Effector memory CD4-positive, alpha-beta T cell (primary cell): ENCODE measurements around the gene NTSR1.

ENCODE experiments used
- DNase-seq, 3 donors: peaks; one replicate each; pipeline ENCODE4 v3.0.0-alpha.2; 2020
- H3K27ac ChIP-seq: 2 replicates; pipeline ENCODE4 v1.7.0; 2013; ENCODE audit warnings: mild to moderate bottlenecking, low read length, moderate library complexity; ENCODE audit not compliant: insufficient read depth, poor library complexity, severe bottlenecking
- H3K27me3 ChIP-seq: replicated peaks from 2 replicates; pipeline ENCODE4 v1.7.0; 2013; ENCODE audit warnings: mild to moderate bottlenecking, low read length; ENCODE audit not compliant: insufficient read depth, control insufficient read depth, poor library complexity, severe bottlenecking
- H3K36me3 ChIP-seq: 2 replicates; pipeline ENCODE4 v1.7.0; 2013; ENCODE audit warnings: mild to moderate bottlenecking, low read length, moderate library complexity; ENCODE audit not compliant: control insufficient read depth, insufficient read depth
- H3K4me1 ChIP-seq: 2 replicates; pipeline ENCODE4 v1.7.0; 2013; ENCODE audit warnings: low read length, mild to moderate bottlenecking; ENCODE audit not compliant: control insufficient read depth, insufficient read depth, poor library complexity, severe bottlenecking
- H3K4me3 ChIP-seq: 2 replicates; pipeline ENCODE4 v1.7.0; 2013; ENCODE audit warnings: low read length, low read depth, mild to moderate bottlenecking; ENCODE audit not compliant: insufficient read depth, poor library complexity, severe bottlenecking
- H3K9me3 ChIP-seq: 2 replicates; pipeline ENCODE4 v1.7.0; 2013; ENCODE audit warnings: mild to moderate bottlenecking, low read length, moderate library complexity; ENCODE audit not compliant: control insufficient read depth

Gene NTSR1

DNA sequence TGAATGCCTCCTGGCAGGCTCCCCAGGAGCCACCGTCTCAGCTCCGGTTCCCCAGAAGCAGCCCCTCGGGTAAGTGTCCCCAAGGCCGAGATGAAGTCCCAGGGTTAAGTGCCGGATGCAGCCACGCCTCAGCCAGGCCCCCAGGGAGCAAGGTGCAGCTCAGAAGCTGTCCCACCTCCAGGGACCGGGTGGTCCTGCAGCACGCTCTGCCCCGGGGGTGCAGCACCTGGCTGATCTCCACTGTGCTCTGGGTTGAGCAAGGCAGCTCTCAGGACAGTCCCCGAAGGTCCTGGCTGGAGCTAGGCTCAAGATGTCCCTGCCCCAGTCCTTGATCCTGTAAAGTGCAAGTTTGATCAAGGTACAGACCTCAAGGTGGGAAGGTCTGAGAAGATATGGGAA is 15.1 kb upstream of the NTSR1 start:
- no peak overlapping the region for H3K4me3 ChIP-seq
- no peaks in the 10 kb centered on the region for H3K27me3 ChIP-seq
- H3K27ac ChIP-seq = no peak overlapping the region
- H3K9me3 ChIP-seq = no peaks in the 10 kb centered on the region
- no peak for DNase-seq
- H3K4me1 ChIP-seq = no peaks in the 10 kb centered on the region
- no peaks in the 10 kb centered on the region for H3K36me3 ChIP-seq

- H3K4me1 ChIP-seq = no peaks in the 10 kb centered on the region
- DNase-seq = no peak
- H3K4me3 ChIP-seq = no peak overlapping the region
- H3K9me3 ChIP-seq = no peaks in the 10 kb centered on the region
- H3K27me3 ChIP-seq = no peaks in the 10 kb centered on the region
- no peaks in the 10 kb centered on the region for H3K36me3 ChIP-seq
- no peak overlapping the region for H3K27ac ChIP-seq
Observed at GRCh38 chr20:62694106-62694505, 14.5 kb upstream of the NTSR1 start.

DNA sequence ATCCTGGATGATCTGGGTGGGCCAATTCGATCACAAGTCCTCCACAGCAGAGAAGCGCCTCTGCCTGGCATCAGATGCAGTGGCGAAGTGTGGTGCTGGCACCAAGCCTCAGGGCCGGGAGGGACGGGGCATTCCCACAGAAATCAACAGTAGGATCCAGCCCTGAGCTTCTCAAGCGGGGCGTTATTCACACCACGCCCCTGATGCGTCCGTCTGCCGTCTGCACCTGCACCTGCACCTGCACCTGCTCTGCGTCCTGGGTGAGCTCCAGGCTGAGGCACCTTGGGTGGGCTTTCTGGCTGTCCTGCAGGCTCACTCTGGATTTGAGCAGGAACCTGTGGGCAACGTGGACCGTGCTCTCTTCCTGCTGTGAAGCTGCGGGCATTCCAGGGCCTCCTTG is 13.8 kb upstream of the NTSR1 start:
- H3K36me3 ChIP-seq = no peaks in the 10 kb centered on the region
- no peak for DNase-seq
- H3K4me1 ChIP-seq = no peaks in the 10 kb centered on the region
- H3K4me3 ChIP-seq = no peak overlapping the region
- no peaks in the 10 kb centered on the region for H3K9me3 ChIP-seq
- no peak overlapping the region for H3K27ac ChIP-seq
- no peaks in the 10 kb centered on the region for H3K27me3 ChIP-seq

DNA sequence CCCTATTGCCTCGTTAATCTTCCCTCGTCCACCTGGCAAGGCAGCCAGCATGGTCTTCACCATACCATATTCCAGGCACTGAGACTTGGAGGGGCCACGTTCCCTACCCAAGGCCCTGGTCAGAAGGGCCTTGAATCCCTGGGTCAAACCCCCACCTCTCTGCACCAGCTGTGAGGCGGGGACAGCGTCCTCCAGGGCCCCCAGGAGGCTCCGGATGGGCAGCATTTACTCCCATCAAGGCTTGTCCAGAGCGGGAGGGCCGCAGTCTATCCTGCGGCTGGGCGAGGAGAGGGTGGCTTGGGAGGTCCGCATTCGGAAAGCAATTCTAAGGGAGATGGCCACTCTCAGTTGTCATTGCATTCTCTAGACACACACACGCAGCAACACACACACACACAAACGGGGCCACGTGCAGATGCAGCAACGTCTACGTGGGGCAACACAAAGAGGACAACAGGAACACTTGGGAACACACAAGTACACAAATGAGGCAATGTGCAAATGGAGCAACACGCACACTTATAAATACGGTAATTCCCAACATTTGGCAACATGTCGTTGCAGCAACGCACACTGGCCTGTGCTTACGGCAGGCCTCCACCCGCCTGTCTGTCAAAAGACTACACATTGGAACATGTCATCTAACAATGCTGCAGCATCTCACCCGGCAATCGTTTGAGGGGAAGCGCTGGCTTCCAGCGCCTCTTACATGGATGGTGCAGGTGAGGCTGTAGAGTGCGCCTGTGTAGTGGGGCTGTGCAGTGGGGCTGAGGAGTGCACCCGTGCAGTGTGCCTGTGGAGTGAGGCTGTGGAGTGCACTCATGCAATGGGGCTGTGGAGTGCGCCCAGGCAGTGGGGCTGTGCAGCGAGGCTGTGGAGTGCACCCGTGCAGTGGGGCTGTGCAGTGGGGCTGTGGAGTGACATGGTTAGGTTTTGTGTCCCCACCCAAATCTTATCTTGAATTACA is 12.9 kb upstream of the NTSR1 start:
- Histone ChIP-seq H3K4me1 (no peaks in the 10 kb centered on the region), H3K27me3 (no peaks in the 10 kb centered on the region), H3K36me3 (no peaks in the 10 kb centered on the region), H3K9me3 (no peaks in the 10 kb centered on the region), H3K4me3 (no peak overlapping the region), H3K27ac (no peak overlapping the region)
- no peak for DNase-seq

- DNase-seq = no peak
- Histone ChIP-seq H3K36me3 (no peaks in the 10 kb centered on the region), H3K27me3 (no peaks in the 10 kb centered on the region), H3K4me1 (no peaks in the 10 kb centered on the region), H3K27ac (no peak overlapping the region), H3K9me3 (no peaks in the 10 kb centered on the region), H3K4me3 (no peak overlapping the region)
Observed at GRCh38 chr20:62696434-62696957, 12.1 kb upstream of the NTSR1 start.

DNA sequence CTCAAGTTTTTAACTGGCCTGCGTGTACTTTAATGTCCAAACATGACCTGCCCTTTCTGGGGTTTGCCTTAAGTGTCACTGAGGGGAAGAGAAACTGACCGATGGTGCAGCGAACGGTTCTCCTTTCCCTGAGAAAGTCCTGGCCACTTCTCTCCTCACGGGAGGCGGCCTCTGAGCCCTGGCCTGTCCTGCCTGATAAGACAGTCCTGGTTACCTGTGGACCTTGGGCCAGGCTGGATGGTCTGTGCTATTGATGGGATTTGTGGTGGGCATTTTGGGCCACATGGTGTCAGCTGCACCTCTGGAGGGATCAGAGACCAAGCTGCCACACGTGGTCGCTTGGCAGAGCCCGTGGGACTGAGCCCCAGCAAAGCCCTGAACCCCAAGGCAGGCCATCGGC is 11.6 kb upstream of the NTSR1 start:
- H3K27ac ChIP-seq = no peak overlapping the region
- no peaks in the 10 kb centered on the region for H3K27me3 ChIP-seq
- H3K4me3 ChIP-seq = no peak overlapping the region
- no peak for DNase-seq
- no peaks in the 10 kb centered on the region for H3K4me1 ChIP-seq
- H3K9me3 ChIP-seq = no peaks in the 10 kb centered on the region
- no peaks in the 10 kb centered on the region for H3K36me3 ChIP-seq

GRCh38 chr20:62697468-62697912 is 11.1 kb upstream of the NTSR1 start:
- H3K36me3 ChIP-seq = no peaks in the 10 kb centered on the region
- H3K4me3 ChIP-seq = no peak overlapping the region
- no peaks in the 10 kb centered on the region for H3K27me3 ChIP-seq
- H3K27ac ChIP-seq = no peak overlapping the region
- H3K4me1 ChIP-seq = no peaks in the 10 kb centered on the region
- no peaks in the 10 kb centered on the region for H3K9me3 ChIP-seq
- DNase-seq = no peak

DNA sequence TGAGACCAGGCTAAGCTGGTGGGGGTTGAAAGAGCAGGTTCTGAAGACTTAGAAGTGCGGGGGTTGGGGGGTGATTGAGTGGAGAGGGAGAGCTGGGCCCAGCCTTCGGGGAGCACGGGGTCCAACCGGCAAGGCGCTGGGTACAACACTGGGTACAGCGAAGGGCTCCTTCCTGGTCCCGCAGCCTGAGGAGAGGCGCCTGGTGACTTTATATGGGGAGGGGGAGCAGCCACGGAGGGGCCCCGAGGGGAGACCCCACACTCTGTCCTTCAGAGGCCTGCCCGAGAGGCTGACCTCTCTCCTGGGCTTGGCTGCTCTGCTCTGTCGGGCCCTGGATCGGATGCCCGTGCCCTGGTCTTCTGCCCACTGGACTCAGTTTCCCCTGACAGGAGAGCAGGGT is 10.4 kb upstream of the NTSR1 start:
- H3K27me3 ChIP-seq = no peaks in the 10 kb centered on the region
- no peak overlapping the region for H3K4me3 ChIP-seq
- H3K4me1 ChIP-seq = no peaks in the 10 kb centered on the region
- no peaks in the 10 kb centered on the region for H3K36me3 ChIP-seq
- H3K9me3 ChIP-seq = no peaks in the 10 kb centered on the region
- DNase-seq = no peak
- no peak overlapping the region for H3K27ac ChIP-seq

- H3K4me3 ChIP-seq = no peak overlapping the region
- H3K27ac ChIP-seq = no peak overlapping the region
- no peaks in the 10 kb centered on the region for H3K9me3 ChIP-seq
- H3K36me3 ChIP-seq = no peaks in the 10 kb centered on the region
- DNase-seq = no peak
- H3K4me1 ChIP-seq = peaks cover 6% of the 10 kb centered on the region
- H3K27me3 ChIP-seq = no peaks in the 10 kb centered on the region
Observed at GRCh38 chr20:62699296-62699695, 9.3 kb upstream of the NTSR1 start.

DNA sequence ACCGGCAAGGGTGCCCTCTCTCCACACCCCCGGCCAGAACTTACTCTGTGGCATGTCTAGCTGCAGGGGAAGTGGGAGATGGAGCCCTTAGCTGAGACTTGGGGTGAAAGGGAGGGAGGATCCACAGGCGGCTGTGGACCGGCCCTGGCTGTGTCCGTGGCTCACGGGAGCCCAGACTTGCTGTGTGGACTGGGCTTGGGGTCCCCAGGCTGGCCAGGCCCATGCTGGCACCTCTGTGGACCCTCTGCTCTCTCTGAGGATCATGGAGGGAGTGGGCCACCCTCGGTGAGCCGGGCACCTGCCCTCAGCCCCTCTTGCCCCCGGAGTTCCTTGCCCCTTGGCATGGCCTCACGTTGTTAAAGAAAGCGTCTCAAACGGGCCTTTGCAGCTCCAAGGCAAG is 8.9 kb upstream of the NTSR1 start:
- no peak for DNase-seq
- Histone ChIP-seq H3K27me3 (no peaks in the 10 kb centered on the region), H3K36me3 (no peaks in the 10 kb centered on the region), H3K4me1 (peaks cover 6% of the 10 kb centered on the region), H3K27ac (no peak overlapping the region), H3K4me3 (no peak overlapping the region), H3K9me3 (no peaks in the 10 kb centered on the region)
